ENCODE measurements around the gene C22orf31. TPM values are rescaled to one million over a fixed set of nuclear protein-coding genes. Genes with fewer than 3 reads are reported as not detected.

Gene C22orf31
- total RNA-seq, 2 donors from 2014 or later: not detected

- H3K4me3 Mint-ChIP-seq: peak overlapping the region; percentile 65
- WGBS, 2 experiments (ENCODE audit: insufficient coverage in 1 of 2, insufficient read length in 1 of 2): 4 to 8% methylated on average over 23 to 53 of the region's 53 CpGs
These were observed 12.1 kb upstream of the C22orf31 start for GRCh38 chr22:29073618-29074275.

GRCh38 chr22:29072979-29073617, 11.5 kb upstream of the C22orf31 start, which contains the start of gene KREMEN1:
Gene KREMEN1 (plus strand): TSS chr22:29073035. CDS start chr22:29073131, 96 bp downstream.
- Histone ChIP-seq H3K27ac (ENCODE audit: low read depth, low read length) (no peak within 1 kb of the TSS), H3K4me1 (ENCODE audit: control insufficient read depth, insufficient read depth, low read length) (no peaks in the 10 kb centered on the region), H3K4me3 (ENCODE audit: low read length) (peak within 1 kb of the TSS; percentile 78), H3K36me3 (ENCODE audit: control insufficient read depth, insufficient read depth, low read length) (no peaks in the 10 kb centered on the region), H3K9ac (ENCODE audit: extremely low read depth, low read length, poor library complexity, severe bottlenecking) (no peak within 1 kb of the TSS), H3K27me3 (ENCODE audit: control insufficient read depth, insufficient read depth, low read length, poor library complexity, severe bottlenecking) (peaks cover 60% of the 10 kb centered on the region), H3K9me3 (ENCODE audit: control insufficient read depth, low read length) (no peaks in the 10 kb centered on the region)
- no peak for TF ChIP-seq CTCF (conservative IDR thresholded peaks at IDR 0.05)
- no peaks in the 10 kb centered on the region for H3K36me3 Mint-ChIP-seq (ENCODE audit: low read depth)
- H3K4me1 Mint-ChIP-seq: peaks cover 19% of the 10 kb centered on the region
- H3K4me3 Mint-ChIP-seq: peak within 1 kb of the TSS; percentile 65
- WGBS, 2 experiments (ENCODE audit: insufficient coverage in 1 of 2, insufficient read length in 1 of 2): 0% methylated on average over 74 of the region's 76 CpGs; no CpG with 5 or more reads in 1 of the 2 experiments
- no peak within 1 kb of the TSS for H3K27ac Mint-ChIP-seq
- H3K27me3 Mint-ChIP-seq (ENCODE audit: insufficient read depth): peaks cover 56% of the 10 kb centered on the region
- no peaks in the 10 kb centered on the region for H3K9me3 Mint-ChIP-seq
- DNase-seq: peak; percentile 76

More at GRCh38 chr22:29073618-29074275, 12.1 kb upstream of the C22orf31 start:
- Histone ChIP-seq H3K9me3 (ENCODE audit: control insufficient read depth, low read length) (no peaks in the 10 kb centered on the region), H3K36me3 (ENCODE audit: control insufficient read depth, insufficient read depth, low read length) (no peaks in the 10 kb centered on the region), H3K9ac (ENCODE audit: extremely low read depth, low read length, poor library complexity, severe bottlenecking) (no peak overlapping the region), H3K27me3 (ENCODE audit: control insufficient read depth, insufficient read depth, low read length, poor library complexity, severe bottlenecking) (peaks cover 60% of the 10 kb centered on the region), H3K4me1 (ENCODE audit: control insufficient read depth, insufficient read depth, low read length) (no peaks in the 10 kb centered on the region), H3K4me3 (ENCODE audit: low read length) (peak overlapping the region; percentile 78), H3K27ac (ENCODE audit: low read depth, low read length) (no peak overlapping the region)
- DNase-seq: peak; percentile 88
- H3K9me3 Mint-ChIP-seq: no peaks in the 10 kb centered on the region
- peak; percentile 11 for TF ChIP-seq CTCF (conservative IDR thresholded peaks at IDR 0.05)
- no peaks in the 10 kb centered on the region for H3K36me3 Mint-ChIP-seq (ENCODE audit: low read depth)
- peaks cover 56% of the 10 kb centered on the region for H3K27me3 Mint-ChIP-seq (ENCODE audit: insufficient read depth)
- H3K4me1 Mint-ChIP-seq: peaks cover 19% of the 10 kb centered on the region
- H3K27ac Mint-ChIP-seq: no peak overlapping the region

GRCh38 chr22:29072193-29072978, 10.8 kb upstream of the C22orf31 start:
- H3K4me1 Mint-ChIP-seq: peaks cover 19% of the 10 kb centered on the region
- Histone ChIP-seq H3K9me3 (ENCODE audit: control insufficient read depth, low read length) (no peaks in the 10 kb centered on the region), H3K9ac (ENCODE audit: extremely low read depth, low read length, poor library complexity, severe bottlenecking) (no peak overlapping the region), H3K4me1 (ENCODE audit: control insufficient read depth, insufficient read depth, low read length) (no peaks in the 10 kb centered on the region), H3K4me3 (ENCODE audit: low read length) (no peak overlapping the region), H3K27ac (ENCODE audit: low read depth, low read length) (no peak overlapping the region), H3K27me3 (ENCODE audit: control insufficient read depth, insufficient read depth, low read length, poor library complexity, severe bottlenecking) (peaks cover 60% of the 10 kb centered on the region), H3K36me3 (ENCODE audit: control insufficient read depth, insufficient read depth, low read length) (no peaks in the 10 kb centered on the region)
- no peaks in the 10 kb centered on the region for H3K36me3 Mint-ChIP-seq (ENCODE audit: low read depth)
- DNase-seq: peak; percentile 99
- 24 to 60% methylated on average over 10 to 41 of the region's 41 CpGs for WGBS, 2 experiments (ENCODE audit: insufficient coverage in 1 of 2, insufficient read length in 1 of 2)
- no peaks in the 10 kb centered on the region for H3K9me3 Mint-ChIP-seq
- peaks cover 56% of the 10 kb centered on the region for H3K27me3 Mint-ChIP-seq (ENCODE audit: insufficient read depth)
- H3K4me3 Mint-ChIP-seq: peak overlapping the region; percentile 46
- H3K27ac Mint-ChIP-seq: no peak overlapping the region
- no peak for TF ChIP-seq CTCF (conservative IDR thresholded peaks at IDR 0.05)
